GM12878 (cell line): ENCODE measurements around the gene SYNDIG1. TPM values are rescaled to one million over a fixed set of nuclear protein-coding genes. Genes with fewer than 3 reads are reported as not detected.
A peak's percentile ranks its signal among the peaks of the same experiment; 100 is the strongest.

Source experiments
- ATAC-seq: fragments of 200-7000 bp; cut with Tn5 transposase; 3 replicates; pipeline ENCODE4 v1.9.1; 2020; ENCODE audit warnings: mild to moderate bottlenecking, moderate library complexity
- BruUV-seq: library from RNA; stranded (reverse); fragments of 400-500 nt; replicated peaks from 2 replicates; lab custom pipeline; 2021; lab: Mats Ljungman, UMichigan
- CTCF ChIA-PET: fragments of 300-600 bp; sonication (Branson Sonifier 250); formaldehyde crosslinking; extraction: SDS; loops from one replicate; lab custom pipeline; 2021; ENCODE audit warnings: inconsistent platforms; lab: Yijun Ruan, JAX
- POLR2A ChIA-PET: fragments of 350-600 bp; formaldehyde crosslinking; extraction: SDS; loops from one replicate; lab custom pipeline; 2021; ENCODE audit warnings: inconsistent platforms; lab: Charles Lee
- RAD21 ChIA-PET: fragments of 300-600 bp; sonication (Branson Sonifier 250); formaldehyde crosslinking; loops from one replicate; lab custom pipeline; 2023; ENCODE audit warnings: antibody characterized with exemption; ENCODE audit not compliant: unreplicated experiment; lab: Charles Lee
- SMC1A ChIA-PET: fragments of 300-600 bp; sonication (Branson Sonifier 250); formaldehyde crosslinking; loops from one replicate; lab custom pipeline; 2023; ENCODE audit not compliant: unreplicated experiment, uncharacterized antibody; lab: Charles Lee
- DNase-seq: peaks from one replicate; pipeline ENCODE4 v3.0.0-alpha.2; 2011; ENCODE audit warnings: low read depth, low spot score
- FAIRE-seq: peaks from 3 replicates; lab custom pipeline; 2011; peaks lifted over from hg19 to GRCh38; lab: Jason Lieb, UNC
- H2AFZ ChIP-seq: 2 replicates; pipeline ENCODE4 v1.6.0; 2011; ENCODE audit warnings: low read depth, low read length, control low read depth; ENCODE audit not compliant: control insufficient read depth
- H3K27ac ChIP-seq: 2 replicates; pipeline ENCODE4 v1.5.1; 2011; ENCODE audit warnings: control low read depth; ENCODE audit not compliant: control insufficient read depth, insufficient read depth
- H3K27me3 ChIP-seq, 2 experiments: replicated peaks in 1 of 2; 2 replicates each; pipeline versions ENCODE4 v1.6.0 to v1.6.1; 2011; ENCODE audit warnings: low read length in 1 of 2; ENCODE audit not compliant: control insufficient read depth in 2 of 2, insufficient read depth in 2 of 2
- H3K36me3 ChIP-seq, 2 experiments: 2 replicates each; pipeline ENCODE4 v1.5.1; 2011; ENCODE audit warnings: low read length in 1 of 2; ENCODE audit not compliant: control insufficient read depth in 2 of 2, insufficient read depth in 2 of 2
- H3K4me1 ChIP-seq: 2 replicates; pipeline ENCODE4 v1.6.1; 2011; ENCODE audit warnings: mild to moderate bottlenecking, low read length, moderate library complexity, mixed read lengths; ENCODE audit not compliant: control insufficient read depth, insufficient read depth
- H3K4me2 ChIP-seq: 2 replicates; pipeline ENCODE4 v1.6.0; 2011; ENCODE audit warnings: control low read depth; ENCODE audit not compliant: control insufficient read depth, insufficient read depth
- H3K4me3 ChIP-seq: fragments of 200-600 bp; sonication (generic); 2 replicates; pipeline ENCODE4 v1.5.1; 2016
- H3K79me2 ChIP-seq: 2 replicates; pipeline ENCODE4 v1.6.0; 2011; ENCODE audit warnings: low read length; ENCODE audit not compliant: control insufficient read depth, insufficient read depth
- H3K9ac ChIP-seq: 2 replicates; pipeline ENCODE4 v1.8.0; 2011; ENCODE audit warnings: low read length, control low read depth, mixed read lengths; ENCODE audit not compliant: control insufficient read depth, insufficient read depth
- H3K9me3 ChIP-seq: replicated peaks from 3 replicates; pipeline ENCODE4 v1.5.1; 2011; ENCODE audit warnings: mild to moderate bottlenecking, low read length; ENCODE audit not compliant: control insufficient read depth, insufficient read depth
- H4K20me1 ChIP-seq: 2 replicates; pipeline ENCODE4 v1.6.0; 2011; ENCODE audit not compliant: control insufficient read depth, insufficient read depth
- ASH2L ChIP-seq: fragments of 300-600, 200-600 bp; sonication (generic); IDR thresholded peaks from 2 replicates; pipeline ENCODE4 v1.6.1; 2017; ENCODE audit warnings: low read depth, mild to moderate bottlenecking, borderline replicate concordance
- BCL11A ChIP-seq: IDR thresholded peaks from 2 replicates; pipeline ENCODE4 v1.6.1; 2011; ENCODE audit warnings: low read depth, low read length
- CBX5 ChIP-seq: sonication (generic); IDR thresholded peaks from 2 replicates; pipeline ENCODE4 v1.6.1; 2016; ENCODE audit warnings: low read depth, moderate library complexity, mild to moderate bottlenecking, inconsistent platforms
- FOXM1 ChIP-seq: IDR thresholded peaks from 2 replicates; pipeline ENCODE4 v1.6.1; 2012; ENCODE audit warnings: low read depth, mild to moderate bottlenecking, inconsistent platforms, low read length, moderate library complexity
- IKZF1 ChIP-seq: fragments of 450-650 bp; conservative IDR thresholded peaks from 2 replicates; pipeline ENCODE4 v1.6.1; 2017; ENCODE audit warnings: antibody characterized with exemption, mild to moderate bottlenecking
- IRF5 ChIP-seq: fragments of 450-650 bp; IDR thresholded peaks from 2 replicates; pipeline ENCODE4 v1.6.1; 2017; ENCODE audit warnings: borderline replicate concordance
- JUNB ChIP-seq: IDR thresholded peaks from 2 replicates; pipeline ENCODE4 v1.6.1; 2016; ENCODE audit warnings: antibody characterized with exemption, mild to moderate bottlenecking
- MEF2A ChIP-seq: IDR thresholded peaks from 2 replicates; pipeline ENCODE4 v1.6.1; 2011; ENCODE audit warnings: low read depth, mild to moderate bottlenecking, low read length, moderate library complexity; ENCODE audit not compliant: insufficient read depth
- NFIC ChIP-seq: IDR thresholded peaks from 2 replicates; pipeline ENCODE4 v1.6.1; 2012; ENCODE audit warnings: low read depth, mild to moderate bottlenecking, inconsistent platforms, low read length, moderate library complexity
- NFYA ChIP-seq: IDR thresholded peaks from 2 replicates; pipeline ENCODE4 v1.6.1; 2011; ENCODE audit warnings: low read depth, mild to moderate bottlenecking, low read length, improper control_type of control experiment, borderline replicate concordance
- NRF1 ChIP-seq: conservative IDR thresholded peaks from 2 replicates; pipeline ENCODE4 v1.6.1; 2011; ENCODE audit warnings: mild to moderate bottlenecking, low read depth, low read length, improper control_type of control experiment
- RAD51 ChIP-seq: fragments of 450-650 bp; IDR thresholded peaks from 2 replicates; pipeline ENCODE4 v1.6.1; 2016; ENCODE audit warnings: moderate library complexity, mild to moderate bottlenecking, inconsistent platforms
- RB1 ChIP-seq: fragments of 450-650 bp; formaldehyde crosslinking; IDR thresholded peaks from 2 replicates; pipeline ENCODE4 v1.6.1; 2017; ENCODE audit warnings: mild to moderate bottlenecking, borderline replicate concordance
- RBBP5 ChIP-seq: fragments of 200-600 bp; sonication (generic); conservative IDR thresholded peaks from 2 replicates; pipeline ENCODE4 v1.6.1; 2016
- RCOR1 ChIP-seq: conservative IDR thresholded peaks from 2 replicates; pipeline ENCODE4 v1.6.1; 2012; ENCODE audit warnings: low read depth, low read length, improper control_type of control experiment
- SKIL ChIP-seq: fragments of 450-650 bp; IDR thresholded peaks from 2 replicates; pipeline ENCODE4 v1.6.1; 2017; ENCODE audit warnings: mild to moderate bottlenecking, low read depth, inconsistent platforms; ENCODE audit not compliant: poor library complexity, severe bottlenecking
- STAT1 ChIP-seq: fragments of 450-650 bp; conservative IDR thresholded peaks from 2 replicates; pipeline ENCODE4 v1.6.1; 2014; ENCODE audit warnings: antibody characterized with exemption, mild to moderate bottlenecking
- USF2 ChIP-seq: IDR thresholded peaks from 2 replicates; pipeline ENCODE4 v1.6.1; 2011; ENCODE audit warnings: low read depth, low read length, improper control_type of control experiment, borderline replicate concordance
- WGBS: methylation state at CpG from one replicate; pipeline ENCODE4 v1.1.6; 2016; ENCODE audit warnings: low lambda C conversion rate; ENCODE audit not compliant: insufficient replicate concordance, insufficient coverage; ENCODE audit errors: missing lambda C conversion rate; 5-methylcytosine and 5-hydroxymethylcytosine counted together
- in situ Hi-C: fragments of 300-500 bp; cut with MboI; formaldehyde crosslinking; loops from 9 replicates; pipeline ENCODE4 v1.14.3; 2018; ENCODE audit warnings: mixed read lengths
- intact Hi-C: fragments of 100-400 bp; cut with micrococcal nuclease; formaldehyde crosslinking; loops from one replicate; pipeline ENCODE4 v1.14.2; 2022; ENCODE audit not compliant: unreplicated experiment
- polyA plus RNA-seq, 11 experiments: library from polyadenylated mRNA; depleted of rRNA in 4 of 11; unstranded in 6 of 11; stranded (reverse) in 5 of 11; fragments of >200 nt; fragmentation: Nextera tagmentation in 4 of 11; fragmentation: Illumina TruSeq in 1 of 11; extraction: Ambion mirVana in 4 of 11; extraction: Trizol in 1 of 11; gene quantifications; 1 replicate in 1 of 11; 2 replicates in 10 of 11; pipeline versions ENCODE4 v1.2.1 to v1.2.3, GENCODE V29; 2011 to 2016; ENCODE audit warnings: inconsistent platforms in 2 of 11, missing spikeins in 2 of 11, low read depth in 1 of 11
- total RNA-seq, 4 experiments: library from RNA; depleted of rRNA in 3 of 4; stranded (reverse); fragments of >200 nt in 3 of 4; fragmentation: Illumina TruSeq in 1 of 4; extraction: Trizol in 1 of 4; gene quantifications; 2 replicates each; pipeline versions ENCODE4 v1.2.1 to v1.2.3, GENCODE V29; 2013 to 2021

Gene SYNDIG1
- total and polyA plus RNA-seq, 10 of the 15 experiments (the other 5 are each of a cell fraction or from before 2014, with no cell fraction given), result not detected

GRCh38 chr20:24608926-24609667, 139.7 kb downstream of the SYNDIG1 start:
- Histone ChIP-seq H3K27me3 (no peaks in the 10 kb centered on the region; a peak in 1 of 4 replicates), H3K4me1 (peaks cover 16% of the 10 kb centered on the region), H3K9ac (no peak overlapping the region), H2AFZ (peak overlapping the region; percentile 51), H3K9me3 (no peaks in the 10 kb centered on the region; the same call in 1 of the 3 replicates), H3K4me2 (peak overlapping the region; percentile 82), H3K79me2 (no peaks in the 10 kb centered on the region), H3K36me3 (no peaks in the 10 kb centered on the region), H4K20me1 (no peaks in the 10 kb centered on the region), H3K27ac (no peak overlapping the region; the same call in 1 of the 2 replicates), H3K4me3 (0 out of 2 replicates have a peak overlapping the region, but pooled peaks have one; percentile 10)
- WGBS, result 2% methylated on average over 9 of the region's 9 CpGs
- intact Hi-C loops, result no loop called here
- POLR2A ChIA-PET, result no interaction called here
- FAIRE-seq, result peak; percentile 86
- CTCF ChIA-PET, result no interaction called here
- peak; percentile 78 for ATAC-seq
- in situ Hi-C loops, result no loop called here
- SMC1A ChIA-PET, result interaction anchor here (1.0 to 1.9 kb wide), 4 partner anchors 10 to 28 kb away, joined by 3 to 6 read pairs (median 4); no protein-coding TSS in a partner anchor
- DNase-seq, result peak; percentile 51
- RAD21 ChIA-PET, result interaction anchor here (1.0 kb wide), 1 partner anchor 10 kb away, joined by 3 read pairs; no protein-coding TSS in a partner anchor
- no TSS peak for BruUV-seq
- no peak for TF ChIP-seq ASH2L
- TF ChIP-seq MEF2A, result peak; percentile 93
- peak; percentile 87 for TF ChIP-seq SKIL
- TF ChIP-seq BCL11A, result no peak
- TF ChIP-seq RB1, result no peak
- no peak for TF ChIP-seq IKZF1
- no peak for TF ChIP-seq RCOR1
- peak; percentile 57 for TF ChIP-seq JUNB
- peak; percentile 68; the same call in 1 of the 2 replicates for TF ChIP-seq FOXM1
- no peak for TF ChIP-seq IRF5
- TF ChIP-seq CBX5, result no peak
- no peak for TF ChIP-seq USF2
- no peak for TF ChIP-seq RAD51
- TF ChIP-seq NFYA, result no peak
- no peak for TF ChIP-seq NRF1
- no peak for TF ChIP-seq STAT1
- peak; percentile 67; the same call in 1 of the 2 replicates for TF ChIP-seq NFIC
- TF ChIP-seq RBBP5, result no peak
